Upper lobe of left lung (tissue), 6 donors: Measurements from ENCODE around the gene SLC1A5. TPM values are rescaled to one million over a fixed set of nuclear protein-coding genes. Genes with fewer than 3 reads are reported as not detected.
"Not testable (repeated sequence)": the region's sequence is repeated elsewhere in the genome, so short reads cannot be mapped to it uniquely, and the experiment has no call there.

Source experiments
- ATAC-seq, 2 donors: fragments of 200-7000 bp; cut with Tn5 transposase; one replicate each; pipeline ENCODE4 v1.9.1; 2022; ENCODE audit warnings: mild to moderate bottlenecking in 2 of 2, moderate library complexity in 2 of 2; ENCODE audit not compliant: low FRiP score in 2 of 2
- DNase-seq, 2 donors: peaks; one replicate each; pipeline ENCODE4 v3.0.0-alpha.2; 2019 to 2020
- H3K27ac ChIP-seq, 4 donors: fragments of 200-600 bp; sonication (generic); one replicate each; pipeline ENCODE4 v1.5.1; 2016 to 2019
- H3K27me3 ChIP-seq, 4 donors: fragments of 200-600 bp; sonication (generic); one replicate each; pipeline ENCODE4 v1.5.1; 2017 to 2019
- H3K36me3 ChIP-seq, 4 donors: fragments of 200-600 bp; sonication (generic); one replicate each; pipeline ENCODE4 v1.5.1; 2016 to 2019
- H3K4me1 ChIP-seq, 4 donors: fragments of 200-600 bp; sonication (generic); one replicate each; pipeline ENCODE4 v1.5.1; 2018 to 2019
- H3K4me3 ChIP-seq, 4 donors: fragments of 200-600 bp; sonication (generic); one replicate each; pipeline ENCODE4 v1.5.1; 2017 to 2019; ENCODE audit warnings: mild to moderate bottlenecking in 2 of 4, moderate library complexity in 1 of 4
- H3K9me3 ChIP-seq, 4 donors: fragments of 200-600 bp; sonication (generic); one replicate each; pipeline ENCODE4 v1.5.1; 2018 to 2019
- CTCF ChIP-seq, 6 experiments: fragments of 450-650 bp in 4 of 6; fragments of 200-600 bp in 2 of 6; sonication (generic) in 2 of 6; IDR thresholded peaks; one replicate each; pipeline ENCODE4 v1.5.1; 2016 to 2019; ENCODE audit warnings: antibody characterized with exemption in 6 of 6
- EP300 ChIP-seq, 4 donors: sonication (generic); formaldehyde crosslinking; IDR thresholded peaks; one replicate each; pipeline ENCODE4 v1.5.1; 2017; ENCODE audit warnings: antibody characterized with exemption in 4 of 4, control low read depth in 2 of 4
- POLR2A ChIP-seq, 4 donors: fragments of 450-650 bp; IDR thresholded peaks; one replicate each; pipeline ENCODE4 v1.5.1; 2016 to 2017; ENCODE audit warnings: antibody characterized with exemption in 4 of 4, mild to moderate bottlenecking in 2 of 4
- POLR2AphosphoS5 ChIP-seq, 2 donors: sonication (generic); formaldehyde crosslinking; IDR thresholded peaks; one replicate each; pipeline ENCODE4 v1.5.1; 2017; ENCODE audit warnings: antibody characterized with exemption in 2 of 2
- WGBS, 2 donors: methylation state at CpG; one replicate each; pipeline ENCODE4 v1.1.5; 2017 to 2018; 5-methylcytosine and 5-hydroxymethylcytosine counted together
- total RNA-seq, 6 donors: library from RNA; depleted of rRNA in 4 of 6; stranded (reverse); fragments of >200 nt in 4 of 6; gene quantifications; one replicate each; pipeline versions ENCODE4 v1.1.0 to v1.2.1, GENCODE V29; 2016 to 2021
- donor health status: DM: no; HTN: no; CAD: no; lungs with moderate emphysema.
- donor health status: DM: no; HTN: yes; CAD: no; lungs with severe emphysema.

Gene SLC1A5
- total RNA-seq, 6 donors from 2014 or later = 52.4 to 147 (median 83.9) TPM

DNA sequence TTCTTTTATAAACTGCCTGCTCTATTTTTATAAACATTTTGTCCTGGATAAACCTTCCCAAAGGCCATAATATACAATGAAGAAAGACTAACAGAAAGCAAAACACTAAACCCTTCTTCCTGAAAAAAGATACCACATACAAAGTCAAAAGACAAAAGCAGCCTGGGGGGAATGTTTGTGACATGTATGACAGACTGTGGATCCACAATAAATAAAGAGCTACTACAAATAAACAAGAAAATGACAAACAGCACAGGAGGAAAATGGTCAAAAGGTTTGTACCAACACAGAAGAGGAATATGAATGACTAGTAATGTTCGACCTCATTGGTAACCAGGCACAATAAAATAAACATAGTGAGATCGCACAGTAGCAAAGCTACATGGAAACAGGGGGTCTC is 42.5 kb upstream of the SLC1A5 start:
- TF ChIP-seq EP300 (IDR thresholded peaks at IDR 0.05) = no peak
- TF ChIP-seq POLR2A (IDR thresholded peaks at IDR 0.05) = no peak
- no peak for TF ChIP-seq CTCF (IDR thresholded peaks at IDR 0.05)
- DNase-seq (no peak), ATAC-seq (no peak)
- Histone ChIP-seq H3K4me1 (peaks cover 0 to 4% (median 0%) of the 10 kb centered on the region in 4 donors), H3K4me3 (no peak overlapping the region), H3K9me3 (no peaks in the 10 kb centered on the region), H3K27ac (peak overlapping the region in 2 of 4 donors; percentile 57 to 70), H3K36me3 (no peaks in the 10 kb centered on the region), H3K27me3 (no peaks in the 10 kb centered on the region)
- WGBS, 2 donors = 93 to 96% methylated on average over 2 of the region's 2 CpGs

- no peak overlapping the region for H3K4me3 ChIP-seq
- no peaks in the 10 kb centered on the region for H3K27me3 ChIP-seq
- TF ChIP-seq CTCF (IDR thresholded peaks at IDR 0.05) (no peak), POLR2A (IDR thresholded peaks at IDR 0.05) (no peak), EP300 (IDR thresholded peaks at IDR 0.05) (no peak), POLR2AphosphoS5 (IDR thresholded peaks at IDR 0.05) (no peak)
- H3K4me1 ChIP-seq = peaks cover 0 to 4% (median 0%) of the 10 kb centered on the region in 4 donors
- H3K27ac ChIP-seq = no peak overlapping the region
- WGBS, 2 donors = 77 to 81% methylated on average over 5 of the region's 5 CpGs
- no peak for ATAC-seq
- H3K36me3 ChIP-seq = no peaks in the 10 kb centered on the region
- no peak for DNase-seq
- no peaks in the 10 kb centered on the region for H3K9me3 ChIP-seq
Measured at GRCh38 chr19:46828484-46828883, 40.1 kb upstream of the SLC1A5 start.

DNA sequence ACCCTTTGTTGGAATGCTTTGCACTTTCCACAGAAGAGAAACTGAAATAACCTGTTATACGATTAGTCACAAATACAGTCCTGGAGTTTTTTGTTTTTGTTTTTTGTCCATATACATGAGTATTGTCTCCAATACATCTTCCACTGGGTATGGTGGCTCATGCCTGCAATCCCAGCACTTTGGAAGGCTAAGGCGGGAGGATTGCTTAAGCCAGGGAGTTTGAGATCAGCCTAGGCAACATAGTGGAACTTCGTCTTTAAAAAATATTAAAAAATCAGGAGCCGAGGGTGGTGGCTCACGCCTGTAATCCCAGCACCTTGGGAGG is 37.3 kb upstream of the SLC1A5 start:
- ATAC-seq (no peak), DNase-seq (no peak)
- Histone ChIP-seq H3K27ac (no peak overlapping the region), H3K9me3 (no peaks in the 10 kb centered on the region), H3K27me3 (no peaks in the 10 kb centered on the region), H3K36me3 (no peaks in the 10 kb centered on the region), H3K4me3 (no peak overlapping the region), H3K4me1 (peaks cover 9 to 22% (median 16%) of the 10 kb centered on the region in 4 donors)
- TF ChIP-seq POLR2A (IDR thresholded peaks at IDR 0.05) (no peak), CTCF (IDR thresholded peaks at IDR 0.05) (no peak), POLR2AphosphoS5 (IDR thresholded peaks at IDR 0.05) (no peak), EP300 (IDR thresholded peaks at IDR 0.05) (no peak)
- WGBS, 2 donors = 88 to 89% methylated on average over 5 of the region's 5 CpGs

DNA sequence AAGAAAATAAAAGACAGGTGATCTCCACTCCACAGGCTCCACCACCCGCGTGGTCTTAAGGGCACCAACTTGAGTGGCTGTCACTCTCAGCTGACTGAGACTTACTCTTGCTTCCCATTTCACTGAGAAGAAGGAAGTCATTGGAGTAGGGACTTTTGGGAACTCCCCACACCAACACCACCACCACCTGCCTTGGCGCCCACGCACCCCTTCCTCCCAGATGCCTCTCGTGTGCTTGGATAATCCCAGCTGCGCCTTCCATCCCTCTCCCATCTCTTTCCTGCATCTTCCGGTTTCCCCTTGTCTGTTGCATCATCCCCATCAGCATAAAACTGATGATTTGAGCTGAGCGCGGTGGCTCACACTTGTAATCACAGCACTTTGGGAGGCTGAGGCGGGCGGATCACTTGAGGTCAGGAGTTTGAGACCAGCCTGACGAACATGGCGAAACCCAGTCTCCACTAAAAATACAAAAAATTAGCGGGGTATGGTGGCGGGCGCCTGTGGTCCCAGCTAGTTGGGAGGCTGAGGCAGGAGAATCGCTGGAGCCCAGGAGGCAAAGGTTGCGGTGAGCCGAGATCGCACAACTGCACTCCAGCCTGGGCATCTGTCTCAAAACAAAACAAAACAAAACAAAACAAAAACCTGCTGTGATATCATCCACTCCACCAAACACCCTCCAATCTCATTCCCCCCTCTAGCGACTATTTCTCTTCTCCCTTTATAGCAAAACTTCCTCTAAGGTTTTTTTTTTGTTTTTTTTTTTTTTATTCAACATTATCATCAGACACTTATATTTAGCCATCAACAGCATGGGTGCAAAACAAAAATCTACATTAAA is 36.7 kb upstream of the SLC1A5 start:
- DNase-seq (peak in 1 of 2 donors; percentile 51), ATAC-seq (peak in 1 of 2 donors; percentile 58)
- no peaks in the 10 kb centered on the region for H3K36me3 ChIP-seq
- 79 to 80% methylated on average over 21 of the region's 21 CpGs for WGBS, 2 donors
- H3K4me1 ChIP-seq = peaks cover 9 to 24% (median 17%) of the 10 kb centered on the region in 4 donors
- H3K27me3 ChIP-seq = no peaks in the 10 kb centered on the region
- no peak overlapping the region for H3K4me3 ChIP-seq
- no peaks in the 10 kb centered on the region for H3K9me3 ChIP-seq
- peak overlapping the region; percentile 17 to 65 (median 38) for H3K27ac ChIP-seq
- no peak for TF ChIP-seq EP300 (IDR thresholded peaks at IDR 0.05)
- no peak for TF ChIP-seq POLR2A (IDR thresholded peaks at IDR 0.05)
- no peak for TF ChIP-seq CTCF (IDR thresholded peaks at IDR 0.05)
- no peak for TF ChIP-seq POLR2AphosphoS5 (IDR thresholded peaks at IDR 0.05)

DNA sequence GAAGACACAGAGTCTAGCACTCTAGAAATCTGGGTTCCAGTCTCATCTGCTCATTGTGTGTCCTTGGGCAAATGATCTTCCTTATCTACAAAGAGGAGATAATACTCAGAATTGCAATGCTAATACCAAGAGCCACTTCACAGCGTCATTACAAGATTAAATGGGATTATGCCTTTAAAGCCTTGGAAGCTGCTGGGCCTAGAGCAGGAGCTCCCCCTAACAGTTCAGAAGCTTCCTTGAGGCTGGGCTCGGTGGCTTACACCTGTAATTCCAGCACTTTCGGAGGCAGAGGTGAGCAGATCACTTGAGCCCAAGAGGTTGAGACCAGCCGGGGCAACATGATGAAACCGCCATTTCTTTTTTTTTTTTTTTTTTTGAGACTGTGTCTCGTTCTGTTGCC is 34.7 kb upstream of the SLC1A5 start:
- ATAC-seq (no peak), DNase-seq (no peak)
- H3K4me1 ChIP-seq = peaks cover 9 to 19% (median 17%) of the 10 kb centered on the region in 4 donors
- H3K9me3 ChIP-seq = no peaks in the 10 kb centered on the region
- TF ChIP-seq CTCF (IDR thresholded peaks at IDR 0.05) = no peak
- no peaks in the 10 kb centered on the region for H3K36me3 ChIP-seq
- WGBS, 2 donors = 84 to 89% methylated on average over 6 of the region's 6 CpGs
- peak overlapping the region in 1 of 4 donors; percentile 40 for H3K27ac ChIP-seq
- H3K4me3 ChIP-seq = no peak overlapping the region
- no peaks in the 10 kb centered on the region for H3K27me3 ChIP-seq

DNA sequence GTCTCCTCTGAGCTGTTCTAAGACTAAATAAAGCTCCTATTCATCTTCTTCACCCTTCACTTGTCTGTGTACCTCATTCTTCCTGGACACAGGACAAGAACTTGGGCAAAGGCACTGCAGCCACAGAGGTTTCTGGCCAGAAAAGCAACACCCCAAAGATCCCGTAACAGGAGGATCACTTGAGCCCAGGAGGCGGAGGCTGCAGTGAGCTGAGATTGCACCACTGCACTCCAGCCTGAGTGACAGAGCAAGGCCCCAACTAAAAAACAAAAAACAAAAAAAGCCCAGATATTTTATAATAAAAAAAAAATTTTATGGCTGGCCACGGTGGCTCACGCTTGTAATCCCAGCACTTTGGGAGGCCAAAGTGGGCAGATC is 34.0 kb upstream of the SLC1A5 start:
- 65 to 82% methylated on average over 4 of the region's 4 CpGs for WGBS, 2 donors
- peak in 1 of 2 donors; percentile 61 for DNase-seq
- not testable (repeated sequence) for ATAC-seq, H3K4me3 ChIP-seq, H3K36me3 ChIP-seq, H3K27me3 ChIP-seq, H3K9me3 ChIP-seq
- Histone ChIP-seq H3K4me1 (peaks cover 9 to 19% (median 17%) of the 10 kb centered on the region in 4 donors), H3K27ac (peak overlapping the region in 3 of 4 donors; percentile 57 to 70 (median 59))
